CD4-positive, alpha-beta memory T cell (primary cell): ENCODE results near the gene STK11. TPM values are rescaled to one million over a fixed set of nuclear protein-coding genes. Genes with fewer than 3 reads are reported as not detected.
"Not testable (repeated sequence)": the region's sequence is repeated elsewhere in the genome, so short reads cannot be mapped to it uniquely, and the experiment has no call there.

ENCODE experiments used
- CTCF ChIA-PET: fragments of 350-600 bp; sonication (Branson Sonifier 250); formaldehyde crosslinking; loops from one replicate; lab custom pipeline; 2021; ENCODE audit warnings: inconsistent platforms; ENCODE audit not compliant: partially characterized antibody; lab: Charles Lee
- POLR2A ChIA-PET: fragments of 350-600 bp; sonication (Branson Sonifier 250); formaldehyde crosslinking; loops from one replicate; lab custom pipeline; 2021; ENCODE audit not compliant: partially characterized antibody; lab: Charles Lee
- DNase-seq, 5 donors: peaks; one replicate each; pipeline versions ENCODE4 v3.0.0 to v3.0.0-alpha.2; 2020 to 2022; ENCODE audit warnings: mixed read lengths in 1 of 5
- H3K27ac ChIP-seq: one replicate; pipeline ENCODE4 v1.7.0; 2013; ENCODE audit warnings: low read depth, low read length
- H3K27me3 ChIP-seq: 2 replicates; pipeline ENCODE4 v1.7.0; 2013; ENCODE audit warnings: mild to moderate bottlenecking, low read length, moderate library complexity; ENCODE audit not compliant: insufficient read depth
- H3K36me3 ChIP-seq: 2 replicates; pipeline ENCODE4 v1.7.0; 2013; ENCODE audit warnings: mild to moderate bottlenecking, low read length, moderate library complexity; ENCODE audit not compliant: insufficient read depth
- H3K4me1 ChIP-seq: 2 replicates; pipeline ENCODE4 v1.7.0; 2013; ENCODE audit warnings: mild to moderate bottlenecking, low read length, moderate library complexity; ENCODE audit not compliant: insufficient read depth
- H3K4me3 ChIP-seq, 2 donors: one replicate each; pipeline ENCODE4 v1.7.0; 2013; ENCODE audit warnings: low read length in 2 of 2, mild to moderate bottlenecking in 1 of 2
- H3K9me3 ChIP-seq, 2 donors: one replicate each; pipeline ENCODE4 v1.7.0; 2013; ENCODE audit warnings: low read length in 2 of 2, control low read depth in 1 of 2; ENCODE audit not compliant: control insufficient read depth in 1 of 2
- H3K27ac Mint-ChIP-seq, 7 donors: one replicate each; pipeline ENCODE4 v1.8.0; 2020 to 2021; ENCODE audit warnings: mixed read lengths in 7 of 7, mild to moderate bottlenecking in 6 of 7, inconsistent platforms in 3 of 7, moderate library complexity in 3 of 7
- H3K27me3 Mint-ChIP-seq, 2 donors: one replicate each; pipeline ENCODE4 v1.8.0; 2020 to 2021; ENCODE audit warnings: mixed read lengths in 2 of 2
- H3K36me3 Mint-ChIP-seq, 2 donors: one replicate each; pipeline ENCODE4 v1.8.0; 2020 to 2021; ENCODE audit warnings: mixed read lengths in 2 of 2, inconsistent platforms in 1 of 2, mild to moderate bottlenecking in 1 of 2
- H3K4me1 Mint-ChIP-seq, 4 donors: one replicate each; pipeline ENCODE4 v1.8.0; 2020 to 2021; ENCODE audit warnings: mixed read lengths in 4 of 4, mild to moderate bottlenecking in 1 of 4
- H3K4me3 Mint-ChIP-seq, 8 donors: one replicate each; pipeline ENCODE4 v1.8.0; 2020 to 2021; ENCODE audit warnings: mixed read lengths in 8 of 8, mild to moderate bottlenecking in 7 of 8, moderate library complexity in 6 of 8, inconsistent platforms in 3 of 8
- H3K9me3 Mint-ChIP-seq, 8 donors: one replicate each; pipeline ENCODE4 v1.8.0; 2020 to 2021; ENCODE audit warnings: mixed read lengths in 8 of 8, mild to moderate bottlenecking in 5 of 8, inconsistent platforms in 3 of 8, moderate library complexity in 1 of 8
- intact Hi-C: fragments of 100-400 bp; cut with micrococcal nuclease; formaldehyde crosslinking; loops from one replicate; pipeline ENCODE4 v1.15.1; 2023
- polyA plus RNA-seq, 2 donors: library from polyadenylated mRNA; unstranded; fragments of 300-500 nt; fragmentation: Illumina TruSeq; gene quantifications; one replicate each; pipeline ENCODE4 v1.2.3, GENCODE V29; 2021
- total RNA-seq, 2 experiments: library from RNA; stranded (reverse); gene quantifications; one replicate each; pipeline ENCODE4 v1.2.3, GENCODE V29; 2021

The STK11 gene
- total and polyA plus RNA-seq, 4 experiments from 2014 or later, result 11.0 to 114 (median 77.6) TPM

- H3K27ac Mint-ChIP-seq, result peak overlapping the region; percentile 84 to 96 (median 95)
- intact Hi-C loops, result no loop called here
- Histone ChIP-seq H3K9me3 (no peaks in the 10 kb centered on the region), H3K4me1 (peaks cover 58% of the 10 kb centered on the region), H3K4me3 (peak overlapping the region; percentile 58 to 68), H3K27ac (peak overlapping the region; percentile 78), H3K36me3 (peaks cover 6% of the 10 kb centered on the region), H3K27me3 (no peaks in the 10 kb centered on the region)
- no peaks in the 10 kb centered on the region for H3K9me3 Mint-ChIP-seq
- H3K4me3 Mint-ChIP-seq, result peak overlapping the region; percentile 93 to 96 (median 94)
- no peak for DNase-seq
- CTCF ChIA-PET, result interaction anchor here (0.8 kb wide), 1 partner anchor 141 kb away, joined by 3 read pairs; no protein-coding TSS in a partner anchor
- H3K4me1 Mint-ChIP-seq, result peaks cover 9 to 52% (median 32%) of the 10 kb centered on the region in 4 donors
- peaks cover 0 to 14% of the 10 kb centered on the region in 2 donors for H3K36me3 Mint-ChIP-seq
- POLR2A ChIA-PET, result interaction anchor here (0.7 to 1.5 kb wide), 6 partner anchors 9 to 187 kb away, joined by 3 to 5 read pairs (median 4); no protein-coding TSS in a partner anchor
- no peaks in the 10 kb centered on the region for H3K27me3 Mint-ChIP-seq
Measured at GRCh38 chr19:1206150-1206863, 729 bp downstream of the STK11 start.

GRCh38 chr19:1206864-1207450, 1.4 kb downstream of the STK11 start:
- H3K36me3 ChIP-seq, result peaks cover 9% of the 10 kb centered on the region
- H3K27ac Mint-ChIP-seq, result peak overlapping the region; percentile 84 to 96 (median 95)
- peaks cover 64% of the 10 kb centered on the region for H3K4me1 ChIP-seq
- H3K4me1 Mint-ChIP-seq, result peaks cover 11 to 58% (median 36%) of the 10 kb centered on the region in 4 donors
- no peaks in the 10 kb centered on the region for H3K9me3 Mint-ChIP-seq
- ChIA-PET CTCF (interaction anchor here (0.8 kb wide), 1 partner anchor 142 kb away, joined by 3 read pairs; no protein-coding TSS in a partner anchor), POLR2A (interaction anchor here (0.7 to 1.5 kb wide), 6 partner anchors 8 to 188 kb away, joined by 3 to 5 read pairs (median 4); no protein-coding TSS in a partner anchor)
- H3K27me3 ChIP-seq, result no peaks in the 10 kb centered on the region
- H3K4me3 ChIP-seq, result peak overlapping the region; percentile 58 to 68
- H3K27me3 Mint-ChIP-seq, result no peaks in the 10 kb centered on the region
- H3K4me3 Mint-ChIP-seq, result peak overlapping the region; percentile 93 to 96 (median 94)
- no peaks in the 10 kb centered on the region for H3K9me3 ChIP-seq
- peak; percentile 29 to 56 (median 32) for DNase-seq
- H3K27ac ChIP-seq, result peak overlapping the region; percentile 78
- intact Hi-C loops, result no loop called here
- H3K36me3 Mint-ChIP-seq, result peaks cover 0 to 17% of the 10 kb centered on the region in 2 donors

- peak in 1 of 5 donors; percentile 29 for DNase-seq
- Mint-ChIP-seq H3K4me3 (peak overlapping the region in 4 of 8 donors; percentile 33 to 49 (median 42)), H3K36me3 (peaks cover 6 to 23% of the 10 kb centered on the region in 2 donors), H3K27ac (peak overlapping the region in 2 of 7 donors; percentile 6 to 96), H3K4me1 (peaks cover 12 to 57% (median 34%) of the 10 kb centered on the region in 4 donors)
- Histone ChIP-seq H3K4me1 (peaks cover 69% of the 10 kb centered on the region), H3K36me3 (peaks cover 10% of the 10 kb centered on the region)
- H3K9me3 Mint-ChIP-seq, H3K27me3 ChIP-seq, H3K27me3 Mint-ChIP-seq, POLR2A ChIA-PET, intact Hi-C loops, H3K4me3 ChIP-seq, H3K9me3 ChIP-seq, CTCF ChIA-PET, H3K27ac ChIP-seq: not testable (repeated sequence)
Measured at GRCh38 chr19:1208830-1209229, 3.3 kb downstream of the STK11 start.

GRCh38 chr19:1210227-1210538, 4.6 kb downstream of the STK11 start:
- H3K4me3 ChIP-seq, result no peak overlapping the region
- peak overlapping the region in 2 of 7 donors; percentile 52 to 55 for H3K27ac Mint-ChIP-seq
- no peaks in the 10 kb centered on the region for H3K27me3 Mint-ChIP-seq
- peak overlapping the region in 4 of 8 donors; percentile 8 to 65 (median 30) for H3K4me3 Mint-ChIP-seq
- DNase-seq, result peak in 1 of 5 donors; percentile 28
- H3K9me3 ChIP-seq, result no peaks in the 10 kb centered on the region
- H3K9me3 Mint-ChIP-seq, result no peaks in the 10 kb centered on the region
- no peaks in the 10 kb centered on the region for H3K27me3 ChIP-seq
- peaks cover 8 to 27% of the 10 kb centered on the region in 2 donors for H3K36me3 Mint-ChIP-seq
- H3K36me3 ChIP-seq, result peaks cover 10% of the 10 kb centered on the region
- ChIA-PET CTCF (no interaction called here), POLR2A (interaction anchor here (1.2 to 1.5 kb wide), 2 partner anchors 59 to 79 kb away, joined by 3 to 4 read pairs; no protein-coding TSS in a partner anchor)
- H3K27ac ChIP-seq, result no peak overlapping the region
- intact Hi-C loops, result no loop called here
- H3K4me1 Mint-ChIP-seq, result peaks cover 17 to 54% (median 34%) of the 10 kb centered on the region in 4 donors
- peaks cover 64% of the 10 kb centered on the region for H3K4me1 ChIP-seq

- H3K4me3 Mint-ChIP-seq, result peak overlapping the region in 3 of 8 donors; percentile 9 to 62 (median 40)
- H3K4me1 Mint-ChIP-seq, result peaks cover 17 to 53% (median 38%) of the 10 kb centered on the region in 4 donors
- ChIA-PET POLR2A (interaction anchor here (0.6 to 3.7 kb wide), 6 partner anchors 57 to 439 kb away, joined by 3 to 20 read pairs (median 3); partner anchors contain the start of genes ARHGAP45 and CIRBP), CTCF (interaction anchor here (0.7 to 1.1 kb wide), 4 partner anchors 9 to 139 kb away, joined by 3 to 6 read pairs (median 4); no protein-coding TSS in a partner anchor)
- Histone ChIP-seq H3K4me3 (no peak overlapping the region), H3K27ac (no peak overlapping the region), H3K27me3 (no peaks in the 10 kb centered on the region), H3K9me3 (no peaks in the 10 kb centered on the region), H3K36me3 (peaks cover 10% of the 10 kb centered on the region), H3K4me1 (peaks cover 63% of the 10 kb centered on the region)
- intact Hi-C loops, result no loop called here
- peak overlapping the region in 4 of 7 donors; percentile 19 to 79 (median 54) for H3K27ac Mint-ChIP-seq
- H3K36me3 Mint-ChIP-seq, result peaks cover 8 to 25% of the 10 kb centered on the region in 2 donors
- peak in 1 of 5 donors; percentile 30 for DNase-seq
- H3K27me3 Mint-ChIP-seq, result no peaks in the 10 kb centered on the region
- no peaks in the 10 kb centered on the region for H3K9me3 Mint-ChIP-seq
Measured at GRCh38 chr19:1211494-1212234, 6.1 kb downstream of the STK11 start.

GRCh38 chr19:1213391-1214286, 8.1 kb downstream of the STK11 start:
- DNase-seq, result peak; percentile 67 to 87 (median 71)
- Histone ChIP-seq H3K9me3 (no peaks in the 10 kb centered on the region), H3K4me1 (peaks cover 53% of the 10 kb centered on the region), H3K36me3 (peaks cover 10% of the 10 kb centered on the region), H3K27me3 (no peaks in the 10 kb centered on the region), H3K4me3 (peak overlapping the region in 1 of 2 donors; percentile 15), H3K27ac (peak overlapping the region; percentile 79)
- H3K36me3 Mint-ChIP-seq, result peaks cover 8 to 15% of the 10 kb centered on the region in 2 donors
- peak overlapping the region; percentile 94 to 98 (median 97) for H3K27ac Mint-ChIP-seq
- POLR2A ChIA-PET, result interaction anchor here (0.5 to 3.7 kb wide), 13 partner anchors 10 to 293 kb away, joined by 3 to 20 read pairs (median 4); partner anchors contain the start of genes ABCA7, ATP5F1D, CIRBP and CNN2
- H3K4me3 Mint-ChIP-seq, result peak overlapping the region; percentile 75 to 92 (median 86)
- CTCF ChIA-PET, result interaction anchor here (0.9 to 1.2 kb wide), 2 partner anchors 32 to 350 kb away, joined by 3 to 4 read pairs; no protein-coding TSS in a partner anchor
- no peaks in the 10 kb centered on the region for H3K27me3 Mint-ChIP-seq
- no peaks in the 10 kb centered on the region for H3K9me3 Mint-ChIP-seq
- intact Hi-C loops, result no loop called here
- H3K4me1 Mint-ChIP-seq, result peaks cover 20 to 58% (median 29%) of the 10 kb centered on the region in 4 donors
